Measurements from ENCODE around the gene KLHL18. TPM values are rescaled to one million over a fixed set of nuclear protein-coding genes. Genes with fewer than 3 reads are reported as not detected.

KLHL18 gene
- total and polyA plus RNA-seq, 4 donors = 3.5 to 12.6 (median 10.3) TPM

Small RNA genes within 50 kb of the gene (small RNA-seq; reads per million reads assigned to genes)
- not detected for gene SNORD13P3

Other genes starting within 250 kb of the KLHL18 start
- gene SETD2, start 118.8 kb upstream of the KLHL18 start, total RNA-seq = 10 to 100 TPM; 28.2 to 37.6 TPM
- gene SETD2, start 118.8 kb upstream of the KLHL18 start, polyA plus RNA-seq = 1 to 10 TPM; 7.6 to 9.8 TPM
- gene KIF9, start 145 bp upstream of the KLHL18 start, total RNA-seq = 1 to 10 TPM; 2.3 to 2.5 TPM
- gene KIF9, start 145 bp upstream of the KLHL18 start, polyA plus RNA-seq = 1 to 10 TPM; 3.8 to 4.5 TPM
- 10 to 100 TPM; 10.6 to 84.4 TPM for gene PTPN23, start 98.1 kb downstream of the KLHL18 start, total RNA-seq
- gene PTPN23, start 98.1 kb downstream of the KLHL18 start, polyA plus RNA-seq = 10 to 100 TPM in 1 of 2 donors, 1 to 10 TPM in 1; 3.8 to 12.4 TPM
- gene SCAP, start 193.0 kb downstream of the KLHL18 start, total RNA-seq = 10 to 100 TPM; 56.2 to 84.8 TPM
- 10 to 100 TPM; 25.9 to 62.4 TPM for gene SCAP, start 193.0 kb downstream of the KLHL18 start, polyA plus RNA-seq
- 10 to 100 TPM; 18.8 to 21.4 TPM for gene ELP6, start 230.8 kb downstream of the KLHL18 start, total RNA-seq
- gene ELP6, start 230.8 kb downstream of the KLHL18 start, polyA plus RNA-seq = 10 to 100 TPM; 19.4 to 19.7 TPM

All from liver (tissue), 5 donors.